ENCODE results near the gene STAP1.

Gene STAP1

DNA sequence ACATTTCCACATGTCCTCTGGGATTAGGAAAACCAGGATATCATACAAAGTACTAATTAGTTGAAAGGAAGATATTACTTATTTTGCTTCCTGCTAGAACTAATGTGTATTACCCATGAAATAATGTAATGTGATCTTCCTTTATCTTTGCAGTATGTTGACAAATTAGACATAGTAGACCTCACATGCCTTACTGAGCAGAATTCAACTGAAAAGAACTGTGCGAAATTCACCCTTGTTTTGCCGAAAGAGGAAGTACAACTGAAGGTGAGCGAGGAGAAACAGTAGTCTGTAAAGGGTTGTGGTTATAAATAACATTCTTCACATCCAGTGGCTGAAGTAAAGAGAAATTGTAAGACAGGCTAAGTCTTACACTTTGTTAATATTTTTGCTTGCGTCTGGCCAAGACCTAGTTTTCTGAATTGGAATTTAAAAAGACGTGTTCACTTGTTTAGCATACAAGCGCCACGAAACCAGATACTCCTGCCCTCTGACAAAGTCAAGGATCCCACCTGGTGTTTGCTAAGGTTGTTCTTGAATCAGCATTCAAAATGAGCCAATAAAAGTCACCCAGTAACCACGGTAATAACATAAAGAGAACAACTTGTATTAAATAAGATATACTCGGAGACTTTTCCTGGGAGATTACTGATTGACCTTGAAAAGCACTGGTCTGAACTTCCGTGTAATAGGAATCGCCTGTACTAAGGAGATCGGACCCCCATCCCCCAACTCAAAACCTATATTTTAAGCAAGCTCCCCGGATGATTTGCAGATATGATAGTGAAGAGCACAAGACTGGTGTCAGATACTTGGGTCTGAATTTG, 16.9 kb downstream of the STAP1 start:
- H3K4me3 Mint-ChIP-seq = peak overlapping the region; percentile 54
- DNase-seq = no peak
- no peaks in the 10 kb centered on the region for H3K27me3 Mint-ChIP-seq
- peaks cover 45% of the 10 kb centered on the region for H3K4me1 Mint-ChIP-seq (ENCODE audit: low read depth)
- peaks cover 2% of the 10 kb centered on the region for H3K36me3 Mint-ChIP-seq (ENCODE audit: low read depth)
- peak overlapping the region; percentile 76 for H3K27ac Mint-ChIP-seq
- H3K9me3 Mint-ChIP-seq = peaks cover 3% of the 10 kb centered on the region

- Mint-ChIP-seq H3K36me3 (ENCODE audit: low read depth) (peaks cover 2% of the 10 kb centered on the region), H3K4me3 (peak overlapping the region; percentile 54), H3K4me1 (ENCODE audit: low read depth) (peaks cover 51% of the 10 kb centered on the region)
Measured at GRCh38 chr4:67576059-67576466, 17.5 kb downstream of the STAP1 start.

GRCh38 chr4:67576538-67576937, 18.0 kb downstream of the STAP1 start:
- Mint-ChIP-seq H3K27me3 (no peaks in the 10 kb centered on the region), H3K4me3 (no peak overlapping the region), H3K9me3 (peaks cover 3% of the 10 kb centered on the region), H3K27ac (no peak overlapping the region), H3K36me3 (ENCODE audit: low read depth) (peaks cover 2% of the 10 kb centered on the region), H3K4me1 (ENCODE audit: low read depth) (peaks cover 56% of the 10 kb centered on the region)
- DNase-seq = no peak

More at GRCh38 chr4:67576059-67576466, 17.5 kb downstream of the STAP1 start:
- H3K9me3 Mint-ChIP-seq = peaks cover 3% of the 10 kb centered on the region
- peak overlapping the region; percentile 76 for H3K27ac Mint-ChIP-seq
- no peaks in the 10 kb centered on the region for H3K27me3 Mint-ChIP-seq
- no peak for DNase-seq

- DNase-seq = no peak
- Mint-ChIP-seq H3K36me3 (ENCODE audit: low read depth) (peaks cover 2% of the 10 kb centered on the region), H3K9me3 (peaks cover 3% of the 10 kb centered on the region), H3K4me1 (ENCODE audit: low read depth) (peaks cover 42% of the 10 kb centered on the region), H3K27me3 (no peaks in the 10 kb centered on the region), H3K27ac (peak overlapping the region; percentile 56), H3K4me3 (no peak overlapping the region)
Measured at GRCh38 chr4:67580577-67580976, 22.1 kb downstream of the STAP1 start.

DNA sequence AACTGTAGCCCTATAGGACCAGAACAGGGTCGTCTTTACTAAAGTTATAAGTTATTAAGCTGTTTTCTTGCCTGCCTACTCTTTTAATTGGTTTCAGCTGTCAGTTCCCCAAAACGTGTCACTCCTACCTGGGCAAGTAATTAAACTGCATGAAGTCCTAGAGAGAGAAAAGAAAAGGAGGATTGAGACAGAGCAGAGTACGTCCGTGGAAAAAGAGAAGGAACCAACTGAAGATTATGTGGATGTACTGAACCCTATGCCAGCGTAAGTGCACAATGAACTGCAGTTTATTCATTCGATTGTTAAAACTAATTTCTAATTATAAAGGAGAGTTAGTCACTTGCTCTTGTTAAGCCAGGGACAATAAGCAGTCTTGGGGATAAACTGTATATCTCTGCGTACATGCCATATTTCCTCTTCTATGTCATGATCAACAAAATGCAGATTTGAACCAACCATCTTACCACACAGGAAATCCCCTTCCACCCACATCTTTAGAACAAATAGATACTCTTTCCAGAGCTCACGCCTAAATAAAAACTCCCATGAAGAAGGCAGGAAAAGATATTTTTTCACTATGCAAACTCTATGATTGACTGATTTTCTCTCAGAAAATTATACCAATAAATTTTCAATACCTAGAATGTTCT, 22.8 kb downstream of the STAP1 start:
- no peaks in the 10 kb centered on the region for H3K27me3 Mint-ChIP-seq
- peak overlapping the region; percentile 56 for H3K27ac Mint-ChIP-seq
- H3K9me3 Mint-ChIP-seq = peaks cover 3% of the 10 kb centered on the region
- peaks cover 36% of the 10 kb centered on the region for H3K4me1 Mint-ChIP-seq (ENCODE audit: low read depth)
- peaks cover 2% of the 10 kb centered on the region for H3K36me3 Mint-ChIP-seq (ENCODE audit: low read depth)
- H3K4me3 Mint-ChIP-seq = peak overlapping the region; percentile 36
- DNase-seq = no peak

- H3K27ac Mint-ChIP-seq = no peak overlapping the region
- H3K36me3 Mint-ChIP-seq (ENCODE audit: low read depth) = peaks cover 2% of the 10 kb centered on the region
Measured at GRCh38 chr4:67581913-67582312, 23.4 kb downstream of the STAP1 start.

GRCh38 chr4:67584496-67584895, 26.0 kb downstream of the STAP1 start:
- peaks cover 26% of the 10 kb centered on the region for H3K4me1 Mint-ChIP-seq (ENCODE audit: low read depth)
- no peak for DNase-seq
- no peaks in the 10 kb centered on the region for H3K36me3 Mint-ChIP-seq (ENCODE audit: low read depth)
- H3K27ac Mint-ChIP-seq = no peak overlapping the region
- no peaks in the 10 kb centered on the region for H3K27me3 Mint-ChIP-seq
- H3K9me3 Mint-ChIP-seq = peaks cover under 1% of the 10 kb centered on the region
- no peak overlapping the region for H3K4me3 Mint-ChIP-seq

More at GRCh38 chr4:67581913-67582312, 23.4 kb downstream of the STAP1 start:
- Mint-ChIP-seq H3K27me3 (no peaks in the 10 kb centered on the region), H3K4me3 (no peak overlapping the region), H3K9me3 (peaks cover 3% of the 10 kb centered on the region), H3K4me1 (ENCODE audit: low read depth) (peaks cover 33% of the 10 kb centered on the region)
- no peak for DNase-seq

DNA sequence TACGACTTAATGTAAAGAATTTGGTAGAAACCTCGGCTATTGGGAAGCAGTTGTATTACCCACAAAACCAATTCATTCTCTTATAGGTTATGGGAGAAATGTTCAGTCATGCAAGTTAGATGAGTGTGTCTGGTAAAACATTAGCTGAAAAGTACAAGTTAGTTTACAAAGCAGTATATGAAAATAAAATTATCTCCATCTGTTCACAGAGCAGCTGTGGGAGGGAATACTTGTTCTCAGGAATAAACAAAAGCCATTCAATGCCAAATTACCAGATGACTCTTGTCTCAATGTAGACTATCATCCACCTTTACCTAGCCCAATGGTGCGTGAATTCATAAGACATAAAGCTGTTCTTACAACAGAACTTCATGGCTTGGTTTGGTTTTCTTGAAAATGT, 28.6 kb downstream of the STAP1 start:
- Mint-ChIP-seq H3K27me3 (no peaks in the 10 kb centered on the region), H3K27ac (no peak overlapping the region), H3K9me3 (no peaks in the 10 kb centered on the region), H3K4me1 (ENCODE audit: low read depth) (peaks cover 8% of the 10 kb centered on the region), H3K36me3 (ENCODE audit: low read depth) (no peaks in the 10 kb centered on the region), H3K4me3 (no peak overlapping the region)
- no peak for DNase-seq

DNA sequence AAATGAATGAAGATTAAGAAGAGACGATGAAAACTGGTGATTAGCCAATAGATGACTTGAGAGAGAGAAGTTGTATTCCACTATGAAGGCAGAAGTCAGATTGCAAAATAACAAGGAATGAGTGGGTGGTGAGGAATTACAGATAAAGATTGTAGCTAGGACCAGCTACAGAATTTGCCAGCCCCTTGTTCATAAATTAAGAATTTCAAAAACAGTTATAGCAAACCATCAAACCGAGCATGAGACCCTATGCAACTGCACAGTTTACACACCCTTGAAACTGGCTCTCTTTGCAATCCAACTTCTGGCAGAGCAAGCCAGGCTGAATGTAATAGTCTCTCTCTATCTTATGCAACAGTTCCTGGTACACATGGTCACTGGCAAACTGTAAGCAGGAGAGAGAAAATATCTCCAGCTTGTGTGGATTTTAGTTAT, 35.2 kb downstream of the STAP1 start:
- no peak overlapping the region for H3K4me3 Mint-ChIP-seq
- H3K36me3 Mint-ChIP-seq (ENCODE audit: low read depth) = peaks cover 6% of the 10 kb centered on the region
- H3K9me3 Mint-ChIP-seq = peaks cover 3% of the 10 kb centered on the region
- no peak overlapping the region for H3K27ac Mint-ChIP-seq
- H3K4me1 Mint-ChIP-seq (ENCODE audit: low read depth) = no peaks in the 10 kb centered on the region
- no peaks in the 10 kb centered on the region for H3K27me3 Mint-ChIP-seq
- no peak for DNase-seq

DNA sequence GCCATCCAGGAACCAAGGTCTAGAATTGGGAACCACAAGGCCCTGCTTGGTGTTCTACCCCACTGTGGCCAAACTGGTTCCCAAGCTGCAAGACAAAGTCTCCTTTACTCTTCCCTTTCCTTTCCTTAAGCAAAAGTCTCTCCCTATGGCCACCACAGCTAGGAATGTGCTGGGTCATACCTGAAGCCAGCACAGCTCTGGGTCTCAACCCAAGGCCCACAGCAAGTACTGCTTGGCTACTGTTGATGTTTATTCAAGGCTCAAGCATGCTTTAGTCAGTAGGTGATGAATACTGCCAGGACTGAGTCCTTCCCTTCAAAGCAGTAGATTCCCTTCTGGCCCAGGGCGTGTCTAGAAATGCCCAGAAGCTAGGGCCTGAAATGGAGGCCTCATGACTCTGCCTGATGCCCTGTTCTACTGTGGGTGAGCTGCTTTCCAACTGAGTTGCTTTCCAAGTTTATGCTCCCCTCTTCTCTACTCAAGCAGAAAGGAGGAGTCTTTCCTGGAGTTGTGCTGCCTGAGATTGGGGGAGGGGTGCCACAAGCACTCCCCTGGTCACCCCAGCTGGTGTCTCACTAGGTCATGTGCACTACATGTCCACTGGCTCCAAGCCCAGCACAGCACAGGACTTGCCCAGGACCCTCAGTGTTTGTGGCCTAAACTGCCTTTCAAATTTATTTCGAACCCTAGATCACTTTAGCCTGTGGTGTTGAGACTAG, 44.9 kb downstream of the STAP1 start:
- H3K4me3 Mint-ChIP-seq = no peak overlapping the region
- peaks cover 10% of the 10 kb centered on the region for H3K9me3 Mint-ChIP-seq
- H3K36me3 Mint-ChIP-seq (ENCODE audit: low read depth) = peaks cover 12% of the 10 kb centered on the region
- no peak overlapping the region for H3K27ac Mint-ChIP-seq
- H3K27me3 Mint-ChIP-seq = peaks cover 2% of the 10 kb centered on the region
- DNase-seq = no peak
- H3K4me1 Mint-ChIP-seq (ENCODE audit: low read depth) = no peaks in the 10 kb centered on the region

GRCh38 chr4:67604029-67604381, 45.5 kb downstream of the STAP1 start:
- Mint-ChIP-seq H3K4me1 (ENCODE audit: low read depth) (no peaks in the 10 kb centered on the region), H3K4me3 (no peak overlapping the region), H3K36me3 (ENCODE audit: low read depth) (peaks cover 15% of the 10 kb centered on the region), H3K9me3 (peaks cover 10% of the 10 kb centered on the region), H3K27me3 (peaks cover 2% of the 10 kb centered on the region), H3K27ac (no peak overlapping the region)
- no peak for DNase-seq

DNA sequence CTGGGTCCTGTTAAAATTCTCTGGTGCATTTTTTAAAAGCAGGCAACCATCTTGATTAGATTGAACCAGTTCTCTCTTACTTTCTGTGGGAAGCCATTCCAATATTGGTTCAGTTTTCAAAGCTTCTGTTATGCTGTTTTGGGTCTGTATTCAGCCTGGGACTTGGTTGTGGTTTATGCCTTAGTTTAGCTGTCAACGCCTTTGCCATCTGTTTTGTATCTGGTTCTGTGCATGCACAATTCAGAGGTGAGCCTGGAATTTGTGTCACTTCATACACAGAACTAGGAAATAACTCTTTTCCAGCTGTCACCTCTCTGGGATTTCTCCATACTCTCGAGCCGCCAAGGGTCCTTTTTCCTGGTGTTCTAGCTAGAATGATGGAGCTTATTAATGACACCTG, 46.2 kb downstream of the STAP1 start:
- H3K36me3 Mint-ChIP-seq (ENCODE audit: low read depth) = peaks cover 21% of the 10 kb centered on the region
- H3K4me1 Mint-ChIP-seq (ENCODE audit: low read depth) = no peaks in the 10 kb centered on the region
- H3K9me3 Mint-ChIP-seq = peaks cover 13% of the 10 kb centered on the region
- DNase-seq = no peak
- H3K27ac Mint-ChIP-seq = no peak overlapping the region
- H3K27me3 Mint-ChIP-seq = peaks cover 2% of the 10 kb centered on the region
- H3K4me3 Mint-ChIP-seq = no peak overlapping the region

- H3K27ac Mint-ChIP-seq = no peak overlapping the region
- peaks cover 27% of the 10 kb centered on the region for H3K36me3 Mint-ChIP-seq (ENCODE audit: low read depth)
- no peak for DNase-seq
- peaks cover 16% of the 10 kb centered on the region for H3K9me3 Mint-ChIP-seq
- H3K4me3 Mint-ChIP-seq = no peak overlapping the region
- H3K27me3 Mint-ChIP-seq = peaks cover 2% of the 10 kb centered on the region
- H3K4me1 Mint-ChIP-seq (ENCODE audit: low read depth) = peaks cover 2% of the 10 kb centered on the region
Measured at GRCh38 chr4:67608027-67608426, 49.5 kb downstream of the STAP1 start.

GRCh38 chr4:67614186-67614585, 55.7 kb downstream of the STAP1 start:
- DNase-seq = no peak
- no peaks in the 10 kb centered on the region for H3K27me3 Mint-ChIP-seq

More at GRCh38 chr4:67614186-67614585, 55.7 kb downstream of the STAP1 start:
- peaks cover 2% of the 10 kb centered on the region for H3K4me1 Mint-ChIP-seq (ENCODE audit: low read depth)
- peaks cover 25% of the 10 kb centered on the region for H3K9me3 Mint-ChIP-seq
- no peak overlapping the region for H3K4me3 Mint-ChIP-seq
- H3K36me3 Mint-ChIP-seq (ENCODE audit: low read depth) = peaks cover 69% of the 10 kb centered on the region
- no peak overlapping the region for H3K27ac Mint-ChIP-seq
